Kidney (tissue), 14 donors: ENCODE measurements around the gene KRTAP9-8. TPM values are rescaled to one million over a fixed set of nuclear protein-coding genes. Genes with fewer than 3 reads are reported as not detected.

Experiments used
- DNase-seq, 5 donors: peaks; one replicate each; pipeline ENCODE4 v3.0.0-alpha.2; 2013 to 2020
- FAIRE-seq: peaks from 2 replicates; lab custom pipeline; 2012; peaks lifted over from hg19 to GRCh38; lab: Jason Lieb, UNC
- H3K27ac ChIP-seq, 2 donors: one replicate each; pipeline ENCODE4 v1.7.0; 2013; ENCODE audit warnings: low read depth in 2 of 2, low read length in 2 of 2, inconsistent platforms in 1 of 2
- H3K27me3 ChIP-seq: one replicate; pipeline ENCODE4 v1.7.1; 2013; ENCODE audit warnings: low read length, inconsistent platforms; ENCODE audit not compliant: control insufficient read depth, insufficient read depth
- H3K36me3 ChIP-seq, 3 donors: one replicate each; pipeline versions ENCODE4 v1.7.0 to v1.7.1; 2013; ENCODE audit warnings: low read length in 3 of 3, control low read depth in 1 of 3, inconsistent platforms in 1 of 3; ENCODE audit not compliant: insufficient read depth in 3 of 3, control insufficient read depth in 2 of 3
- H3K4me1 ChIP-seq, 3 donors: one replicate each; pipeline versions ENCODE4 v1.7.0 to v1.7.1; 2013; ENCODE audit warnings: low read length in 3 of 3, inconsistent platforms in 1 of 3, low read depth in 1 of 3; ENCODE audit not compliant: control insufficient read depth in 2 of 3, insufficient read depth in 2 of 3
- H3K4me3 ChIP-seq, 3 donors: one replicate each; pipeline versions ENCODE4 v1.7.0 to v1.8.1; 2013; ENCODE audit warnings: low read length in 3 of 3, control low read depth in 1 of 3, inconsistent platforms in 1 of 3
- H3K9ac ChIP-seq, 3 donors: one replicate each; pipeline versions ENCODE4 v1.7.0 to v1.7.1; 2013; ENCODE audit warnings: low read length in 3 of 3, control low read depth in 1 of 3, inconsistent platforms in 1 of 3
- H3K9me3 ChIP-seq, 3 donors: one replicate each; pipeline versions ENCODE4 v1.7.0 to v1.7.1; 2013; ENCODE audit warnings: low read length in 3 of 3, control low read depth in 1 of 3, inconsistent platforms in 1 of 3; ENCODE audit not compliant: control insufficient read depth in 2 of 3, insufficient read depth in 1 of 3
- CTCF ChIP-seq: IDR thresholded peaks from 3 replicates; pipeline ENCODE4 v1.5.1; 2012; ENCODE audit warnings: mild to moderate bottlenecking, moderate library complexity, borderline replicate concordance; ENCODE audit not compliant: insufficient read depth; ENCODE audit errors: extremely low read depth
- intact Hi-C: fragments of 100-400 bp; cut with DNase I; formaldehyde crosslinking; loops from one replicate; pipeline ENCODE4 v1.11.1; 2022
- polyA plus RNA-seq: library from polyadenylated mRNA; stranded (reverse); fragments of 350-450 nt; fragmentation: Illumina TruSeq; extraction: RNeasy Lipid Tissue Mini Kit (QIAGEN cat#74804); gene quantifications from one replicate; pipeline ENCODE4 v1.2.3, GENCODE V29; 2014; ENCODE audit warnings: low read depth, low replicate concordance; ENCODE audit not compliant: insufficient read depth
- total RNA-seq: library from RNA; stranded (reverse); fragmentation: NEBNext Ultra II Directional; extraction: Animal tissue kit (Norgen Biotek cat#: 25700); gene quantifications from one replicate; pipeline ENCODE4 v1.2.1, GENCODE V29; 2021
- donor health status: control.
- donor health status: control.
- donor health status: control.
- donor health status: control.
- donor health status: control.
- donor health status: DM: yes; HTN: yes; CAD: no.
- donor health status: Normal renal cell carcinoma (clear cell type).

The KRTAP9-8 gene
- total and polyA plus RNA-seq, 2 donors from 2014 or later: not detected

GRCh38 chr17:41258406-41258805, 20.6 kb downstream of the KRTAP9-8 start:
- DNase-seq (no peak), FAIRE-seq (no peak)
- intact Hi-C loops: no loop called here
- Histone ChIP-seq H3K4me1 (no peaks in the 10 kb centered on the region), H3K4me3 (no peak overlapping the region), H3K27me3 (no peaks in the 10 kb centered on the region), H3K27ac (no peak overlapping the region), H3K9ac (no peak overlapping the region), H3K36me3 (no peaks in the 10 kb centered on the region), H3K9me3 (no peaks in the 10 kb centered on the region)
- TF ChIP-seq CTCF: no peak

DNA sequence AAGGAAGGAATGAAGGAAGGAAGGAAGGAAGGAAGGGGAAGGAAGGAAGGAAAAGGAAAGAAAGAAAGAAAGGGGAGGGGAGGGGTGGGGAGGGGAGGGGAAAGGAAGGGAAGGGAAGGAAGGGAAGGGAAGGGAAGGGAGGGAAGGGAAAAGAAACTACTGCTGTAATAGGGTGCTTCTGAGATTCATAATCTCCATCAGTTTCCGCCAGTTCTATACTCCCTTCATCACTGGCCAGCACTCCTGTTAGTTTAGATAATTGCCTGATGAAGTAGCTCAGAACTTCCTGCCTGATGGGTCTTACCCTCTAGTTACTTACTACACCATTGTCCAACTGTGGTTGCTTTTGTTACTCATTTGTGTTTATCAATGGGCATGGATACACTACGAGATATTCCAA, 25.4 kb downstream of the KRTAP9-8 start:
- intact Hi-C loops: no loop called here

DNA sequence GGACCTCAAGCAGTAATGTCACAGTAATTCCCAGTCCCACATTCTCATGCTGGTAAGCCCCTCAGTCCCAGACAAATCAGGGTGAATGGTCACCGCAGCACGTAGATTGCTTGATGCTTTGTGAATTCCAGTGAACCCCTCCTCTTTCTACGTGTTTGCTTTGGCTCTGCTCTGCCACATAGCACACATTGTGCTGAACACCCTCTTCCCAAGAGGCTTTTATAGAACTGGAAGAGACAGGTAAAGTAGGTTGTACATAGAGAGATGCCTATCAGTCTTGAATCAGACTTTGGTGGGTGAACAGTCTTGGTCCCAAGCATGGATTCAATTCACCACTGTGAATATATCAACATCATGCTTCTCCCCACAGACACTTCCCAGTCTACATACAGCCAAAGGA, 26.8 kb downstream of the KRTAP9-8 start:
- no peaks in the 10 kb centered on the region for H3K27me3 ChIP-seq
- no peaks in the 10 kb centered on the region for H3K4me1 ChIP-seq
- no peak overlapping the region for H3K4me3 ChIP-seq
- no peak for TF ChIP-seq CTCF
- no peaks in the 10 kb centered on the region for H3K36me3 ChIP-seq
- DNase-seq (no peak), FAIRE-seq (no peak)
- no peaks in the 10 kb centered on the region for H3K9me3 ChIP-seq
- intact Hi-C loops: no loop called here
- H3K9ac ChIP-seq: no peak overlapping the region
- H3K27ac ChIP-seq: no peak overlapping the region

More for the DNA sequence above, 25.4 kb downstream of the KRTAP9-8 start:
- DNase-seq: no peak
- FAIRE-seq: no peak
- TF ChIP-seq CTCF: no peak
- H3K9me3 ChIP-seq: no peaks in the 10 kb centered on the region
- no peaks in the 10 kb centered on the region for H3K27me3 ChIP-seq
- no peak overlapping the region for H3K4me3 ChIP-seq
- H3K9ac ChIP-seq: no peak overlapping the region
- H3K27ac ChIP-seq: no peak overlapping the region
- no peaks in the 10 kb centered on the region for H3K36me3 ChIP-seq
- no peaks in the 10 kb centered on the region for H3K4me1 ChIP-seq

- DNase-seq (no peak), FAIRE-seq (no peak)
- no peak within 1 kb of the TSS for H3K9ac ChIP-seq
- no peaks in the 10 kb centered on the region for H3K36me3 ChIP-seq
- no peak within 1 kb of the TSS for H3K27ac ChIP-seq
- intact Hi-C loops: no loop called here
- H3K27me3 ChIP-seq: no peaks in the 10 kb centered on the region
- TF ChIP-seq CTCF: no peak
- no peak within 1 kb of the TSS for H3K4me3 ChIP-seq
- no peaks in the 10 kb centered on the region for H3K4me1 ChIP-seq
- no peaks in the 10 kb centered on the region for H3K9me3 ChIP-seq
Measured at GRCh38 chr17:41265078-41265477, 27.3 kb downstream of the KRTAP9-8 start, which contains the start of gene KRTAP9-6. TSS of gene KRTAP9-6 (plus strand) at chr17:41265378. CDS start at chr17:41265378, 0 bp downstream.
